Endothelial cell of umbilical vein (primary cell): Measurements from ENCODE around the gene ZNF628. TPM values are rescaled to one million over a fixed set of nuclear protein-coding genes. Genes with fewer than 3 reads are reported as not detected.

Experiments used
- BruUV-seq: library from RNA; stranded (reverse); fragments of 400-500 nt; replicated peaks from 2 replicates; lab custom pipeline; 2021; lab: Mats Ljungman, UMichigan
- CTCF ChIA-PET: fragments of 300-600, 350-600 bp; sonication (Branson Sonifier 250); formaldehyde crosslinking; loops from one replicate; lab custom pipeline; 2021; ENCODE audit warnings: antibody characterized with exemption, inconsistent platforms; lab: Charles Lee
- POLR2A ChIA-PET: fragments of 300-600, 350-600 bp; sonication (Branson Sonifier 250); formaldehyde crosslinking; loops from one replicate; lab custom pipeline; 2021; ENCODE audit warnings: antibody characterized with exemption, inconsistent platforms; lab: Charles Lee
- DNase-seq: peaks from one replicate; pipeline ENCODE4 v3.0.0-alpha.2; 2011; ENCODE audit warnings: low read depth, low spot score
- FAIRE-seq: peaks from 2 replicates; lab custom pipeline; 2011; peaks lifted over from hg19 to GRCh38; lab: Jason Lieb, UNC
- H2AFZ ChIP-seq: 2 replicates; pipeline ENCODE4 v1.6.0; 2012; ENCODE audit warnings: low read depth, low read length, control low read depth, inconsistent platforms
- H3K27ac ChIP-seq: 2 replicates; pipeline ENCODE4 v1.5.1; 2011; ENCODE audit warnings: low read depth, mild to moderate bottlenecking, control low read depth, low read length, moderate library complexity; ENCODE audit not compliant: insufficient read depth
- H3K27me3 ChIP-seq, 2 experiments: 2 replicates each; pipeline versions ENCODE4 v1.6.0 to v1.6.1; 2011; ENCODE audit warnings: low read length in 2 of 2, mixed read lengths in 1 of 2; ENCODE audit not compliant: control insufficient read depth in 2 of 2, insufficient read depth in 2 of 2
- H3K36me3 ChIP-seq, 2 experiments: 2 replicates in 1 of 2; 3 replicates in 1 of 2; pipeline ENCODE4 v1.5.1; 2011; ENCODE audit warnings: low read length in 2 of 2, mild to moderate bottlenecking in 1 of 2, moderate library complexity in 1 of 2; ENCODE audit not compliant: control insufficient read depth in 2 of 2, insufficient read depth in 2 of 2; ENCODE audit errors: extremely low read depth in 1 of 2
- H3K4me1 ChIP-seq: 3 replicates; pipeline ENCODE4 v1.5.1; 2011; ENCODE audit warnings: mild to moderate bottlenecking, low read length; ENCODE audit not compliant: control insufficient read depth, insufficient read depth; ENCODE audit errors: extremely low read depth
- H3K4me2 ChIP-seq: 2 replicates; pipeline ENCODE4 v1.6.1; 2011; ENCODE audit warnings: low read length, control low read depth, mixed read lengths; ENCODE audit not compliant: insufficient read depth
- H3K4me3 ChIP-seq, 3 experiments: fragments of 200-600 bp in 1 of 3; sonication (generic), shearing (Covaris generic) in 1 of 3; replicated peaks in 1 of 3; 2 replicates each; pipeline ENCODE4 v1.5.1; 2011 to 2016; ENCODE audit warnings: control low read depth in 3 of 3, low read length in 3 of 3, mild to moderate bottlenecking in 2 of 3, inconsistent platforms in 1 of 3, low read depth in 1 of 3, moderate library complexity in 1 of 3; ENCODE audit not compliant: insufficient read depth in 1 of 3
- H3K79me2 ChIP-seq: 2 replicates; pipeline ENCODE4 v1.6.0; 2012; ENCODE audit warnings: low read length, inconsistent platforms; ENCODE audit not compliant: control insufficient read depth, insufficient read depth
- H3K9ac ChIP-seq: replicated peaks from 2 replicates; pipeline ENCODE3; 2011; ENCODE audit warnings: low read length, control low read depth; ENCODE audit not compliant: insufficient read depth; ENCODE audit errors: extremely low read depth
- H3K9me1 ChIP-seq: replicated peaks from 3 replicates; pipeline ENCODE4 v1.6.0; 2011; ENCODE audit warnings: mild to moderate bottlenecking, low read length; ENCODE audit not compliant: control insufficient read depth, insufficient read depth; ENCODE audit errors: extremely low read depth
- H3K9me3 ChIP-seq: replicated peaks from 2 replicates; pipeline ENCODE4 v1.5.1; 2012; ENCODE audit warnings: low read length, inconsistent platforms; ENCODE audit not compliant: control insufficient read depth, insufficient read depth
- H4K20me1 ChIP-seq: replicated peaks from 2 replicates; pipeline ENCODE3; 2011; ENCODE audit warnings: mild to moderate bottlenecking, low read length; ENCODE audit not compliant: control insufficient read depth, insufficient read depth; ENCODE audit errors: extremely low read depth
- CTCF ChIP-seq, 2 donors: IDR thresholded peaks; 1 replicate in 1 of 2; 2 replicates in 1 of 2; pipeline ENCODE4 v1.5.1; 2011; ENCODE audit warnings: low read length in 2 of 2, mild to moderate bottlenecking in 2 of 2, moderate library complexity in 2 of 2, control low read depth in 1 of 2, inconsistent platforms in 1 of 2, low read depth in 1 of 2; ENCODE audit not compliant: insufficient read depth in 1 of 2; ENCODE audit errors: extremely low read depth in 1 of 2
- EZH2 ChIP-seq: IDR thresholded peaks from 2 replicates; pipeline ENCODE4 v1.6.1; 2012; ENCODE audit warnings: borderline replicate concordance, low read depth, mild to moderate bottlenecking, moderate library complexity, low read length, inconsistent platforms; ENCODE audit not compliant: severe bottlenecking
- FOS ChIP-seq: IDR thresholded peaks from 2 replicates; pipeline ENCODE4 v1.6.1; 2011; ENCODE audit warnings: mild to moderate bottlenecking, low read length, moderate library complexity, borderline replicate concordance; ENCODE audit not compliant: insufficient read depth
- GATA2 ChIP-seq: IDR thresholded peaks from 2 replicates; pipeline ENCODE4 v1.7.0; 2011; ENCODE audit warnings: low read depth, mild to moderate bottlenecking, moderate library complexity, mixed read lengths, low read length; ENCODE audit not compliant: insufficient read length, insufficient read depth
- JUN ChIP-seq: IDR thresholded peaks from 2 replicates; pipeline ENCODE4 v1.6.1; 2011; ENCODE audit warnings: borderline replicate concordance, low read depth; ENCODE audit not compliant: insufficient read length, insufficient read depth
- MAX ChIP-seq: IDR thresholded peaks from 2 replicates; pipeline ENCODE4 v1.6.1; 2011; ENCODE audit not compliant: insufficient read depth, insufficient read length
- MYC ChIP-seq: IDR thresholded peaks from one replicate; pipeline ENCODE4 v1.6.1; 2011; ENCODE audit warnings: mild to moderate bottlenecking, low read depth, low read length
- POLR2A ChIP-seq: IDR thresholded peaks from 2 replicates; pipeline ENCODE4 v1.6.1; 2012; ENCODE audit warnings: low read depth, mild to moderate bottlenecking, control low read depth, low read length
- POLR2AphosphoS5 ChIP-seq: IDR thresholded peaks from 2 replicates; pipeline ENCODE4 v1.6.1; 2012; ENCODE audit warnings: low read depth, mild to moderate bottlenecking, control low read depth, low read length, moderate library complexity; ENCODE audit not compliant: insufficient read depth
- dilution Hi-C: fragments of 300-500 bp; cut with MboI; formaldehyde crosslinking; loops from one replicate; pipeline ENCODE4 v1.15.0; 2019; ENCODE audit warnings: low sequenced_read_pairs; ENCODE audit not compliant: extremely low pct_ligation_motif_present
- intact Hi-C: fragments of 100-400 bp; cut with micrococcal nuclease; formaldehyde crosslinking; loops from one replicate; pipeline ENCODE4 v1.10.0; 2022
- polyA plus RNA-seq, 4 experiments: library from polyadenylated mRNA; depleted of rRNA in 3 of 4; stranded (reverse) in 3 of 4; unstranded in 1 of 4; fragments of >200 nt; gene quantifications; 2 replicates each; pipeline versions ENCODE4 v1.2.1 to v1.2.3, GENCODE V29; 2011 to 2012; ENCODE audit warnings: missing spikeins in 1 of 4
- total RNA-seq: library from RNA; stranded (reverse); gene quantifications from 2 replicates; pipeline ENCODE4 v1.2.3, GENCODE V29; 2021

The ZNF628 gene
- total and polyA plus RNA-seq, 2 donors (not counting 3 experiments of a cell fraction or from before 2014, with no cell fraction given) = 2.0 to 10.4 TPM

GRCh38 chr19:55468054-55468393 is 8.4 kb upstream of the ZNF628 start:
- ChIA-PET CTCF (interaction anchor here (0.7 to 5.1 kb wide), 26 partner anchors 9 to 335 kb away, joined by 3 to 298 read pairs (median 9); partner anchors contain the start of genes DNAAF3, FIZ1, NAT14 and ZNF524), POLR2A (interaction anchor here (1.5 kb wide), 1 partner anchor 36 kb away, joined by 7 read pairs; no protein-coding TSS in a partner anchor)
- BruUV-seq = no TSS peak
- Histone ChIP-seq H4K20me1 (no peaks in the 10 kb centered on the region), H2AFZ (peak overlapping the region; percentile 51), H3K4me1 (no peaks in the 10 kb centered on the region), H3K36me3 (no peaks in the 10 kb centered on the region), H3K9ac (no peak overlapping the region), H3K27me3 (no peaks in the 10 kb centered on the region), H3K4me2 (no peak overlapping the region), H3K27ac (no peak overlapping the region), H3K4me3 (no peak overlapping the region), H3K9me3 (no peaks in the 10 kb centered on the region), H3K9me1 (no peaks in the 10 kb centered on the region), H3K79me2 (no peaks in the 10 kb centered on the region)
- no peak for FAIRE-seq
- dilution Hi-C loops = no loop called here
- intact Hi-C loops = loop anchor here (1.0 kb wide), 1 partner anchor 36 kb away; no protein-coding TSS in a partner anchor
- TF ChIP-seq POLR2A = no peak
- no peak for TF ChIP-seq FOS
- no peak for DNase-seq

- FAIRE-seq (no peak), DNase-seq (no peak)
- H3K9me3 ChIP-seq = no peaks in the 10 kb centered on the region
- ChIA-PET CTCF (interaction anchor here (1.1 to 2.0 kb wide), 2 partner anchors 33 to 160 kb away, joined by 3 to 14 read pairs; no protein-coding TSS in a partner anchor), POLR2A (interaction anchor here (0.7 kb wide), 1 partner anchor 8 kb away, joined by 5 read pairs; no protein-coding TSS in a partner anchor)
- no peaks in the 10 kb centered on the region for H4K20me1 ChIP-seq
- no peaks in the 10 kb centered on the region for H3K79me2 ChIP-seq
- intact Hi-C loops = no loop called here
- dilution Hi-C loops = no loop called here
- no peak for TF ChIP-seq MYC
- TF ChIP-seq GATA2 = no peak
- TF ChIP-seq MAX = no peak
- TF ChIP-seq POLR2AphosphoS5 = no peak
- no peak for TF ChIP-seq FOS
- no peak for TF ChIP-seq EZH2
- no peak for TF ChIP-seq POLR2A
- TF ChIP-seq CTCF (IDR thresholded peaks at IDR 0.05; ENCODE audit: extremely low read depth in 1 of 2, insufficient read depth in 1 of 2, low read depth in 1 of 2, low read length in 2 of 2) = no peak
- no peak for TF ChIP-seq JUN
- H3K36me3 ChIP-seq = no peaks in the 10 kb centered on the region
- H3K9me1 ChIP-seq = no peaks in the 10 kb centered on the region
- H3K4me1 ChIP-seq = peaks cover 5% of the 10 kb centered on the region
- no peak overlapping the region for H2AFZ ChIP-seq
- H3K4me3 ChIP-seq = no peak overlapping the region
- H3K27me3 ChIP-seq = no peaks in the 10 kb centered on the region
- H3K4me2 ChIP-seq = no peak overlapping the region
- BruUV-seq = no TSS peak
- no peak overlapping the region for H3K27ac ChIP-seq
- H3K9ac ChIP-seq = no peak overlapping the region
These were observed 5.2 kb upstream of the ZNF628 start for GRCh38 chr19:55471266-55471665.
